Left cardiac atrium (tissue), 4 donors: ENCODE data around the gene RELT. TPM values are rescaled to one million over a fixed set of nuclear protein-coding genes. Genes with fewer than 3 reads are reported as not detected.

Source experiments
- ATAC-seq, 2 donors: fragments of 200-7000 bp; cut with Tn5 transposase; one replicate each; pipeline ENCODE4 v1.9.1; 2020; ENCODE audit warnings: mild to moderate bottlenecking in 2 of 2, moderate library complexity in 2 of 2
- DNase-seq: peaks from one replicate; pipeline ENCODE4 v3.0.0-alpha.2; 2020
- intact Hi-C, 2 donors: fragments of 100-400 bp; cut with DNase I; formaldehyde crosslinking; loops; one replicate each; pipeline versions ENCODE4 v1.14.1 to v1.15.1; 2022 to 2023
- total RNA-seq, 2 donors: library from RNA; stranded (reverse); fragmentation: NEBNext Ultra II Directional; extraction: Animal tissue kit (Norgen Biotek cat#: 25700); gene quantifications; one replicate each; pipeline ENCODE4 v1.2.1, GENCODE V29; 2021
- donor health status: DM: no; HTN: yes; CAD: no.
- donor health status: DM: no; HTN: yes; CAD: no; lungs with severe emphysema.
- donor health status: DM: yes; HTN: yes; CAD: no.
- donor health status: Dilated cardiomyopathy.

RELT gene
- total RNA-seq, 2 donors from 2014 or later = 4.3 to 8.3 TPM

DNA sequence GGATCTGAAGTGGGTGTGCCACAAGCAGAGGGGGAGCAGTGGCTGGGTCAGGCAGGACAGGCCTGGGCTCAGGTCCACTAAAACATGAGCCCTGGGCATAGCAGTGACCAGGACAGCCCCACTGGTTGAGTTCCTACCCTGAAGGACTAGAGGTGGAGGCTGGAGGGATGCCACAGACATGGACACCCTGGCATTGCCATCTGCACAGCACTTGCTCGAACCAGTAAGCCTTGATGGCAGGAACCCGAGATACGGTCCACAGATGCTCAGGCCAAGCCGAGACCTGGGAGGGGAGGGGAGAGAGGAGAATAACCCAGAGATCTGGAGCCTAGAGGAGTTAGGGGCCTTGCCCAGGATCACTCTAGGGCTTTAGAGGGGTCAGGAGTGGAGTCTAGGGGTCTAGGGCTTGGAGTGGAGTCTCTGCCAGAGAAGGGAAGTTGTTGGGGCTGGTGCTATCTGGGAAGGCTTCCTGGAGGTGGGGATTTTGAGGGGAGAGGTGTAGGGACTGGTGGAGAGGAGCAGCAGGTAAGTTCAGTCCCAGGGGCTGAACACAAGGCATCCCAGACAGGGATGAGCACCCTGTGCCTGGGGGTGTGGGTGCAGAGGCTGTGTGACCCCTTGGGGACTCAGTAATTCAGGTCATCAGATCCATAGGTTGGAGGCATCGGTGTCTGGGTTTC is 30.6 kb upstream of the RELT start:
- no peak for DNase-seq
- intact Hi-C loops = no loop called here
- no peak for ATAC-seq

DNA sequence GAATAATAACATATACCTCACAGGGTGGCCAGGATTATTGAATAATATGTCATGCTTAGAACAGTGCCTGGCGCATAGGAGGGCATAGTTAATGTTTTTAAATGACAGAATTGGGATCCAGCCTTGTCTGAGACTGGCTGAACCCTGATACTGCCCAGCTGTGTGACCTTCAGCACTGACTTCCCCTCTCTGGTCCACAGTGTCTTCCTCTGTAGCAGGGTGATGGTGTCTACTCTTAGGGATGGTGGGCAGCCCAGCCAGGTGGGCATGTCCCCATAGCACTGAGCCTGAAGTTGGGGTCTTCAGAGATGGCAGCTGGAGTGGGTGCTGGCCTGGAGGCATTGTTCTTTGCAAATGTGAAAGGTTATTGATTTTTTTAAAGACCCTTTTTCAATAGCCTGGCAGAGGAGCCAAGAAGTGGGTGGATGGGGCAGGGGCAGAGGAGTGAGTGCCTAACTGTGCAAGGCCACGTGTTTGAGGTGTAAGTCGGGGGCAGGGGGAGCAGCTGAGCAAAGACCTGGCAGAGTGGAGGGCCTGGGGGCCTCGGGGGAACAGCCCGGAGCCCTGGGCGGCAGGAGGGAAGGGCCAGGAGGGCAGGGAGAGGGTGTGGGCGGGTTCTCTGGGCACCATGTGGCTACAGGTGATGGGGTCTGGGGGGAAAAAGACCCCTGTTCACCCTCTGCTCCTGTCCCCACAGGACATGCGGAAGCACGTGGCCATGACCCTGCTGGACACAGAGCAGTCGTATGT is 29.8 kb upstream of the RELT start:
- DNase-seq (no peak), ATAC-seq (no peak)
- intact Hi-C loops = no loop called here

DNA sequence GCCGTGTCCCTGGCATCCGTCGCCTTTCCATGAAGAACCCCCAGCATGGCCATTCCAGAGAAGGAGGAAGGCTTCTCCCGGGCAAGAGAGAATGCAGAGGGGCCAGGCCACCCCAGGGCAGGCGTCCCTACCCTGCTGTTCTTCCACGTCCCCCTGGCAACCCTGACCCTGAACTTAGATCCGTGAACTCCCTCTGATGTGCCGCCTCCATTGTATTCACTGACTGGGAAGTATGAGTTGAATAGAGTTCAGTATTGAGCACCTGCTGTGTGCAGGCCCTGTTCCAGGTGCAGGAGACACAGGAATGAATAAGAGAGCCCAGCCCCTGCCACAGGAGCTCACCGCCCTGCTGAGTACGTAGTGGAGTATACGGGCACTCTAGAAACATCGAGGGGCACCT is 29.1 kb upstream of the RELT start:
- ATAC-seq = no peak
- intact Hi-C loops = no loop called here
- no peak for DNase-seq

DNA sequence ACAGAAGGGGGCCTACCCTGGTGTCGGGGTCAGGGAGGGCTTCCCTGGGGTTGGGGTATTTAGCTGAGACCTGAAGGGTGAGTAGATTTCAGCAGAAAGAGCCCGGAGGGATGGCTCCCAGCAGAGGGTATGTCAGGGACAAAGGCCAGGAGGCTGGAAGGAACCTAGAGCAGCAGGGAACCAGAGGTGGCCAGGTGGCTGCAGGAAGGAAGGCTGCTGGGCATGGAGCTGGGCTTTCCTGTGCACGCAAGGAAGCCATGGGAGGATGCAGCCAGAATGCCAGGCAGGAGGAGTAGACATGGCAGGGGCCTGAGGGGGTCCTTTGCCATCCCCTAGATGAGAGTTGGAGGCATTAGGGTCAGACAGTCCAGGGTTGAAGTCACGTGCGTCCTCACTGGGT is 27.4 kb upstream of the RELT start:
- DNase-seq (no peak), ATAC-seq (no peak)
- intact Hi-C loops = no loop called here

DNA sequence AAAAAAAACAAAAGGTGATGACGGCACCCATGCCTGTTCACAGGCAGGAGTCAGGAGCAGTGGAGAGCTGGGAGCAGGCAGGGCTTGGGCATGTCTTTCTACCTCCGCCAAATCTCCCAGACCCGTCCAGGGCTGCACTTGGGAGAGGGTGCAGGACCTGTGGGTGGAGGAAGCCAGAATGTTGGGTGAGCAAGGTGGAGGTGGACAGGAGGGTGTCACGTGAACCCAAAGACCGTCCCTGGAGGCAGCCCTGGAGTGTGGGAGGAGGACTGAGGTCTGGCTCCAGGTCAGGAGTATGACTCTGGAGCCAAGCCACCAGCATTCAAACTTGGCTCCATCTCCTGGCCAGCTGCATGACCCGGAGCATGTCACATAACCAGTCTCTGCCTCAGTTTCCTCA is 26.6 kb upstream of the RELT start:
- DNase-seq (no peak), ATAC-seq (no peak)
- intact Hi-C loops = loop anchor here (5.0 kb wide), 2 partner anchors 43 to 313 kb away; no protein-coding TSS in a partner anchor

DNA sequence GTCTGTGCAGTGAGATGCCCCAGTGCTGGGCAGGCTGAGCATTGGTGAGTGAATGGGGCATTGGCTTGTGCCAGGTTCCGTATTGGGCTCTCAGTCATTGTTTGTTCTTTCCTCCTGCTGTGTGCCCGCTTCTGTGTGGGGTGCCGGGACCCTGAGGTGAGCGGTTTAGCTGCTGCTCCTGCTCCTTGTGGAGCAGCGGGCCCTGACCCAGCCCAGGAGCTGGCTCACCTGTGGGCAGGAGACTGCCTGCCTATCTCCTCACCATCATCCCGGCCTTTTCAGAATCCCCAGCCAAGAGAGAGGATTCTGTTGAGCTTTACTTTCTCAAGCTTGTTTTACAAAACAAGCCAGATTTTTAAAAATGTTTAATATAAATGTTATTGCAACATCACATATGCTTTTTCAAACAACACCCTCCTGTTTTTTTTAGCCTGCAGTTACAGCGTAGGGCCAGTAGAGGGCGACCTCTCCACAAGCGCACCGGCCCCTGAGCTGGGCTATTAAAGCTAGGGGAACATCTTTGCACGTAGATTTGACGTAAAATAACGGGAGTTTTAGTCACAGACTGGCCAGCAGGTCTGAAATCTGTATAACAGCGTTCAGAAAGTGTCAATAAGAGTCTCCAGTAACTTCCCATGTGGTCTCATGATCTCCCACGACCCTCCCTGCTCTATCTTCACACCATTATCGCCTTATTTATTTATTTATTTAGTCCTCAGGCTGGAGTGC is 25.1 kb upstream of the RELT start:
- intact Hi-C loops = loop anchor here (5.0 kb wide), 2 partner anchors 41 to 311 kb away; no protein-coding TSS in a partner anchor
- DNase-seq (peak; percentile 61), ATAC-seq (peak; percentile 49 to 58)

DNA sequence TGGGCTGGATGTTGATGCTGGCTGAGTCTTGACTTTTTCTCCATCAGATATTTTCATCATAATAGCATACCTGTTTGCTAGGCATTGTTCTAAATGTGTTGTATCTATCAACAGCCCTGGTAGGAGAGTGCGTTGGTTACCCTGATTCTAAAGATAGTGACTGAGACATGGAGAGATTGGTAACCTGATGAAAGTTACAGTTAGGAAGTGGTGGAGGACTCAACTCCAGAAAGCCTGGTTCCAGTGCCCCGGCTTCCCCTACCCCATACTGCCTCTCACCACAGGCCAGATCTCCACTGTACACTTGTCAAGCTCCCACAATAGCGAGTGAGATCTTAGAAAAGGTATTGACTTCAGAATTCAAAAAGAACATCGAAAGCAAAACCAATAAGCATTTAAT is 22.8 kb upstream of the RELT start:
- ATAC-seq = no peak
- no peak for DNase-seq
- intact Hi-C loops = loop anchor here (5.0 kb wide), 2 partner anchors 39 to 309 kb away; no protein-coding TSS in a partner anchor

DNA sequence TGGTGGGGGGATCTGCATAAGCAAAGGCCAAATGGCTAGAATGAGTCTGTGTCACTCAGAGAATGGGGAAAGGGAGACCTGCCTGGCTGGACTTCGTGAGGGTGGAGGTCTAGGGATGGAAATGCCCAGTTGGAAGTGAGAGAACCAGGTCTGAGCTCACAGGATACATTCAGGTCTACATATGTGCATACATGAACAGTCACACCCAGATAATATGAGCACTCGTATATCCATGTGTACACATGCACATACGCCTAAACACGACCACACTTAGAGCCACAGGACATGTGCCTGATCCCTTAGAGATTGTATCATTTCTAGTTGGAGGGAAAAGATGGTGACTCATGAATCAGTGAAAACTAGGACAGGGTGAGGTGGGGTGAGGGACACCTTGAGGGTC is 21.1 kb upstream of the RELT start:
- intact Hi-C loops = no loop called here
- DNase-seq (no peak), ATAC-seq (no peak)

DNA sequence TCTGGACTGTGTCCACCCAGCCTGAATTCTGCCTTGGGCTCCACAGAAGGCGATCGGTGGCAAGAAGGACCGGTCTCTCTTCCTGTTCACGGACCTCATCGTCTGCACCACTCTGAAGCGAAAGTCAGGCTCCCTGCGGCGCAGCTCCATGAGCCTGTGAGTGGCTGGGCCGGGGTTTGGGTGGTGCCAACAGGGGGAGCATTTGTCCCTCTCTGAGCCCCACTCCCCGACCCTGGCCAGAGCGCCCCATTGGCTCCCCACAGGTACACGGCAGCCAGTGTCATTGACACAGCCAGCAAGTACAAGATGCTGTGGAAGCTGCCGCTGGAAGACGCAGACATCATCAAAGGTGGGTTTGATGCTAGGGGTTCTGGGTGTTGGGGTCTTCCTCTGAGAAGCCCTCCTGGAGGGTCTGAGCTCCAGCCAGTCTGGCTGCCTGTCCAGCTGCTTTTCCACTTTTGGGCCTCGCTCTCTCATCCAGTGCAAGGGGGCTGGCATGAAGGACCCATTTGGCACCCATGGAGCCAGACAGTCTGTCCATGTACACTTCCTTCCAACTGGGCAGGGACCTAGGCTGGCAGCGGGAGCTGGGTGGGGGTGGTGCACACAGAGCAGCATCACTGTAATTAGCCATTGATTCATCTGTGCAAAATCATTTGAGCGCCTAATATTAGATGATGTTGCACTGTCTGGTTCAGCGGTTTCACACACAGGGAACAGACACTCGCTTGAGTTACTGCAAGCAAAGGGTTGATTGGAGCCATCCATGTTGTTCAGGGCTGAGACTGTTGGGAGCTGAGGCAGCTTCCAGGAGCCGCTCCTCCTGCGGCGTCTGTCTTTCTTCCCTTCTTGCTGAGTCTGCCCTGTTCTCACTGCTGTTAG is 19.0 kb upstream of the RELT start:
- ATAC-seq = no peak
- intact Hi-C loops = no loop called here
- no peak for DNase-seq

DNA sequence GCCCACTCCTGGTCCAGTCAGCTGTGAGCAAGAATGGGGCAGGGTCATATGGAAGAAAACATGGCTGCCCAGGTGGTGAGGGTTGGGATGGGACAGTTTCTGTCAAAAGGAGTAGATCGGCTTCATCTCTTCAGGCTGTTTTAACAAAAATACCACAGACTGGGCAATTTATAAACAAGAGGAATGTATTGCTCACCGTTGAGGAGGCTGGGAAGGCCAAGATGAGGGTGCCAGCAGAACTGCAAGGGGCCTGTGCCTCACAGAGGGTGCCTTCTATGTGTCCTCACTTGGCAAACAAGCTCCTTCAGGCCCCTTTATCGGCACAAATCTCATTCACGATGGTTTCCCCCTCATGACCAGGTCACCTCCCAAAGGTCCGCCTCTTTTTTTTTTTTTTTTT is 18.1 kb upstream of the RELT start:
- DNase-seq (no peak), ATAC-seq (no peak)
- intact Hi-C loops = no loop called here

DNA sequence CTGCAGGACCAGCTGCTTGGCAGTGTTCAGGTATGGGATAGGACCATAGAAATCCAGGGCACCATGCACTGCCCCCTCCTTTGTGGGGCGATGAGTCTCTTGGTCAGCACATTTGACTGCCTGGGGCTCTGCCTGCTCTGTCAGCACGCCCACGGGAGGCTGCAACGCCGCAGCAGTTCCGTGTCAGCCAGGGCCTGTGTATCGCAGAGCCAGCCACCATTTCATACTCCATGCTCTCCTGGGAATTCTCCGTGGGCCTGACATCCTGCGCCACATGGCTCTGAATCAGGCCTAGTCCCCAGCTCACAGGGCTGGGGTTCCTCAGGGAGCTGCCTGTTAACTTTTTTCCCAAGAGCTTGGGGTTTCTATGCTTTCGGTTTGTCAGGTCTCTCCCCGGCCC is 16.9 kb upstream of the RELT start:
- ATAC-seq (peak; percentile 63 to 85), DNase-seq (peak; percentile 71)
- intact Hi-C loops = no loop called here

DNA sequence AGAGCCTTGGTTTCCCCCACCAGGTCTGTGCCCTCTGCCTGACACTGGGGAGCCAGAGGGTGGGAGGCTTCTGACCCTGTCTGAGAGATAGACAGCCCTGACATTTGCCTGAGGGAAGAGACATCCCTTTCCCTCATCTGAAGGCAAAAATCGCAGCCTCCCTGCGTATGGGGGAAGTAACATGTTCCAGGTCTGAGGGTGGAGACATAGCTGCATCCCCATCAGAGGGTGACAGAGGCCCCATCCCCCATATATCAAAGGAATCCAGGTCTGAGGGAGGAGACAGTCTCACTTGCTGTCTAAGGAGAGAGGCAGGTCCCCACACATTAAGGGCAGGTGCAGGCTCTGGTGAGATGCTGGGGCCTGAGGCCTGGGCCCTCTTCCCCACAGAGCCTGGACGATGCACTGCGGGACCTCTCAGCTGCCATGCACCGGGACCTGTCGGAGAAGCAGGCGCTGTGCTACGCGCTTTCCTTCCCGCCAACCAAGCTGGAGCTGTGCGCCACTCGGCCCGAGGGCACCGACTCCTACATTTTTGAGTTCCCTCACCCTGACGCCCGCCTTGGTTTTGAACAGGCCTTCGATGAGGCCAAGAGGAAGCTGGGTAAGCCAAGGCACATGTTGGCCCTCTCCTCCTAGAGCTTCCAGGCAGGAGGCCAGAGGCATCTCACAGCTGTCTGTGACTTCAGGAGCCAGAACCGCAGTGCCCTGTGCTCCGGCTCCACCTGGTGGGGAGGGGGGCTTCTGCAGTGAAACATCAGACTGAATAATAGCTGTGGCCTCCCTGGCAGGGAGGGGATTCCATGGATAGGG is 16.1 kb upstream of the RELT start:
- intact Hi-C loops = no loop called here
- no peak for DNase-seq
- ATAC-seq = peak in 1 of 2 donors; percentile 7

DNA sequence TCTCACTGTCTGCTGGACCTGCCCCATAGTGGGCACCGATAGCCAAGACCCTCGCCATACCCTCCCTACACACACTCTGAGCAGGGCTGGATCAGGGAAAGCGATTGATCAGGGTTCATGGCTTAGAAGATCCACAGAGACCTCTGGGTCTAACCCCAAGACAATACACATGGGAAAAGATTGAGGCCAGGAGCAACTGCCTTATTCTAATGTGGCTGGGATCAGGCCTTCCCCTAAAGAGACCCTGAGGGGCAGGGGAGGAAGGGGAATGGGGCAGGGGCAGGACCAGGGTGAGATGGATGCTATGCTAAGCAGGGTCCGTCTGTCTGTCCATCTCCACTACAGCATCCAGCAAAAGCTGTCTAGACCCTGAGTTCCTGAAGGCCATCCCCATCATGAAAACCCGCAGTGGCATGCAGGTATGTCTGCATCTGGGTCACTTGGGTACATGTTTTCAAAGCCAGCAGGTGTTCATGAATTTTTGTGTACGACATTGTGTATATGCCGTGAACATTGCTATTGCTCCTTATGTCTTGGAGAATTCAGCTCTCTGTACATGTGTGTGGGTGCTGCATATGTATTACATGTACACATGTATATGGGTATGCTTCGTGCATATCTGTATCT is 15.3 kb upstream of the RELT start:
- no peak for DNase-seq
- ATAC-seq = no peak
- intact Hi-C loops = no loop called here

DNA sequence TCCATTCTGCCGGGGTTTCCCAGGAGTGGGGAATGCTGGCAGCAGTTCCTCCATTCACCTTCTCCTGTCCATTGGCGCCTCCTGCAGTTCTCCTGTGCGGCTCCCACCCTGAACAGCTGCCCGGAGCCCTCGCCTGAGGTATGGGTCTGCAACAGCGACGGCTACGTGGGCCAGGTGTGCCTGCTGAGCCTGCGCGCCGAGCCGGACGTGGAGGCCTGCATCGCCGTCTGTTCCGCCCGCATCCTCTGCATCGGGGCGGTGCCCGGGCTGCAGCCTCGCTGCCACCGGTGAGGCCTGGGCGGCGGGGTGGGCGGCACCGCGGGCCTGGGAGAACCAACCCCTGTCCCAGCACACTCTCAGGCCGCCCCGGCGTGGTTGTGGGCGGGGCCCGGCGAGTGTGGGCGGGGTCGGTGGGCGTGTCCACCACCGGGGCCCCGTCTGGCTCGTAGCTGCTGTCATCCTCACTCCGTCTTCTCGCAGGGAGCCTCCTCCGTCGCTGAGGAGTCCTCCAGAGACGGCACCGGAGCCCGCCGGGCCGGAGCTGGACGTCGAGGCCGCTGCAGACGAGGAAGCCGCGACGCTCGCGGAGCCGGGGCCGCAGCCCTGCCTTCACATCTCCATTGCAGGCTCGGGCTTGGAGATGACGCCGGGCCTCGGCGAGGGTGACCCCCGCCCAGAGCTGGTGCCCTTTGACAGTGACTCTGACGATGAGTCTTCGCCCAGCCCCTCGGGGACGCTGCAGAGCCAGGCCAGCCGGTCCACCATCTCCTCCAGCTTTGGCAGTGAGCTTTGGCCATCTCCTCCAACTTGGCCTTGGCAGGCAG is 14.0 kb upstream of the RELT start:
- DNase-seq = no peak
- intact Hi-C loops = no loop called here
- ATAC-seq = no peak

DNA sequence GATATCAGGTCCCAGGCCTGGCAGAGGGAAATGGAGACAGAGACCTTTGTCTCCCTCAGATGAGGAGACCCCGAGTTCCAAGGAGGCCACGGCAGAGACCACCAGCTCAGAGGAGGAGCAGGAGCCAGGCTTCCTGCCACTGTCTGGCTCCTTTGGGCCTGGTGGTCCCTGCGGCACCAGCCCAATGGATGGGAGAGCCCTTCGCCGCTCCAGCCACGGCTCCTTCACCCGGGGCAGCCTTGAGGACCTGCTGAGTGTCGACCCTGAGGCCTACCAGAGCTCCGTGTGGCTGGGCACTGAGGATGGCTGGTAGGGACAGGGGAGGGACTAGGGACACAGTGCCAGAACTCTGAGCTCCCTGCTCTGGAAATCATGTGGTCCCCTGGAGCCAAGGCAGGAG is 13.1 kb upstream of the RELT start:
- intact Hi-C loops = no loop called here
- no peak for ATAC-seq
- DNase-seq = no peak

DNA sequence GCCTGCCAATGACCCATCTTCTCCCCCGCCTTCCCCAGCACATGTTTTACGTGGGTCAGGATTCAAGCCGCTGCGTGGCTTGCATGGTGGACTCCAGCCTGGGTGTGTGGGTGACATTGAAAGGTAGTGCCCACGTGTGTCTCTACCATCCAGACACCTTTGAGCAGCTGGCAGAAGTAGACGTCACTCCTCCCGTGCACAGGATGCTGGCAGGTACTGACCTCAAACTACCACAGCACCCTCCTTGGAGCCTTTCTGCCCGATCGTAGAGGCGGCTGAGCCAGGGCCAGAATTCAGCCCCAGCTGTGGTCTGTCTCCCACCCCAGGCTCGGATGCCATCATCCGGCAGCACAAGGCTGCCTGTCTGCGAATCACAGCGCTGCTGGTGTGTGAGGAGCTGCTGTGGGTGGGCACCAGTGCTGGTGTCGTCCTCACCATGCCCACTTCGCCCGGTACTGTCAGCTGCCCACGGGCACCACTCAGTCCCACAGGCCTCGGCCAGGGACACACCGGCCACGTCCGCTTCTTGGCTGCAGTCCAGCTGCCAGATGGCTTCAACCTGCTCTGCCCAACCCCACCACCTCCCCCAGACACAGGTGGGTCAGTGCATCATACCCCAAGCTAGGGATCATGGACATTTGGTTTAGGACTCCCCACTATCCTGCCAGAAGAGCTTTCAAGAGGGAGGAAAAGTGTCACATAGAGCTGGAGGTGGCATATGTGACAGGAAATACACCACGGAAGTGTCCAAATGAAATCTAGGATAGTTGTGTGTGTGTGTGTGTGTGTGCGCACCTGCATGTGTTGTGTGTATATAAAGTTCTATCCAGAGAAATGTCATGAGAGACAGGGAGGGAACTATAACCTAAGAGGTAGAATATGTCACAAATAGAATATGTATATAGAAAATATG is 10.6 kb upstream of the RELT start:
- DNase-seq (no peak), ATAC-seq (no peak)
- intact Hi-C loops = no loop called here
